Stimulated activated CD4-positive, alpha-beta T cell treated with anti-CD3 and anti-CD28 coated beads, Interleukin-12 subunit alpha, Interleukin-12 subunit beta, amount 100 ng/mL, for 48 hours (primary cell): ENCODE results near the gene BTBD10.
A peak's percentile ranks its signal among the peaks of the same experiment; 100 is the strongest.

ENCODE experiments used
- DNase-seq, 3 donors: peaks; one replicate each; pipeline ENCODE4 v3.0.0-alpha.2; 2020; ENCODE audit warnings: low read depth in 2 of 3, low spot score in 1 of 3

The BTBD10 gene

GRCh38 chr11:13462901-13463778, at the start of gene BTBD10:
Gene BTBD10 (minus strand): TSS chr11:13463222. CDS start chr11:13445124, 18,098 bp downstream.
- DNase-seq: peak; percentile 85 to 87 (median 86)

- no peak for DNase-seq
Observed at GRCh38 chr11:13503393-13503792, 40.4 kb upstream of the BTBD10 start.

- DNase-seq: no peak
Observed at GRCh38 chr11:13502492-13502891, 39.5 kb upstream of the BTBD10 start.

GRCh38 chr11:13495929-13496328, 32.9 kb upstream of the BTBD10 start, which contains the start of gene PTH:
Gene PTH (minus strand): TSS chr11:13495997. CDS start chr11:13492855, 3,142 bp downstream.
- DNase-seq: no peak

- DNase-seq: no peak
Observed at GRCh38 chr11:13494051-13494450, 31.0 kb upstream of the BTBD10 start.

GRCh38 chr11:13487661-13488030, 24.6 kb upstream of the BTBD10 start:
- DNase-seq: peak in 1 of 3 donors; percentile 2

- DNase-seq: peak; percentile 37 to 54 (median 37)
Observed at GRCh38 chr11:13486926-13487660, 24.1 kb upstream of the BTBD10 start.

- no peak for DNase-seq
Observed at GRCh38 chr11:13480198-13480597, 17.2 kb upstream of the BTBD10 start.

- no peak for DNase-seq
Observed at GRCh38 chr11:13479688-13480087, 16.7 kb upstream of the BTBD10 start.

- no peak for DNase-seq
Observed at GRCh38 chr11:13475091-13475490, 12.1 kb upstream of the BTBD10 start.

- DNase-seq: no peak
Observed at GRCh38 chr11:13473013-13473722, 10.1 kb upstream of the BTBD10 start.

GRCh38 chr11:13468750-13469149, 5.7 kb upstream of the BTBD10 start:
- DNase-seq: no peak

- DNase-seq: peak in 1 of 3 donors; percentile 1
Observed at GRCh38 chr11:13465909-13466371, 2.9 kb upstream of the BTBD10 start.

- no peak for DNase-seq
Observed at GRCh38 chr11:13463779-13464290, 813 bp upstream of the BTBD10 start.

GRCh38 chr11:13462311-13462900, 616 bp downstream of the BTBD10 start:
- DNase-seq: peak in 2 of 3 donors; percentile 49 to 60

- DNase-seq: no peak
Observed at GRCh38 chr11:13461291-13461690, 1.7 kb downstream of the BTBD10 start.

- no peak for DNase-seq
Observed at GRCh38 chr11:13450832-13451397, 12.1 kb downstream of the BTBD10 start.

GRCh38 chr11:13449522-13449921, 13.5 kb downstream of the BTBD10 start:
- DNase-seq: no peak

- no peak for DNase-seq
Observed at GRCh38 chr11:13448876-13449275, 14.1 kb downstream of the BTBD10 start.

- no peak for DNase-seq
Observed at GRCh38 chr11:13446444-13446843, 16.6 kb downstream of the BTBD10 start.
